ACC112 (cell line): ENCODE results near the gene WDR82.
"Not testable (repeated sequence)": the region's sequence is repeated elsewhere in the genome, so short reads cannot be mapped to it uniquely, and the experiment has no call there.

ENCODE experiments used
- H2AFZ ChIP-seq: fragments of 200-600 bp; sonication (generic); one replicate; pipeline ENCODE4 v1.6.0; 2017; ENCODE audit warnings: antibody characterized with exemption, low read length; ENCODE audit not compliant: unreplicated experiment
- H3K27ac ChIP-seq: fragments of 200-600 bp; sonication (generic); 2 replicates; pipeline ENCODE4 v1.5.1; 2014; ENCODE audit warnings: low read depth, mild to moderate bottlenecking, antibody characterized with exemption, low read length, moderate library complexity
- H3K27me3 ChIP-seq: fragments of 200-600 bp; sonication (generic); 2 replicates; pipeline ENCODE4 v1.6.1; 2014; ENCODE audit warnings: mild to moderate bottlenecking, antibody characterized with exemption, low read length, moderate library complexity, mixed read lengths; ENCODE audit not compliant: insufficient read depth
- H3K36me3 ChIP-seq: fragments of 200-600 bp; sonication (generic); 2 replicates; pipeline ENCODE4 v1.6.1; 2016; ENCODE audit warnings: mild to moderate bottlenecking, antibody characterized with exemption, low read length, moderate library complexity, mixed read lengths; ENCODE audit not compliant: insufficient read depth
- H3K4me1 ChIP-seq: fragments of 200-600 bp; sonication (generic); one replicate; pipeline ENCODE4 v1.6.1; 2016; ENCODE audit warnings: low read length, mixed read lengths; ENCODE audit not compliant: insufficient read depth, unreplicated experiment, control insufficient read depth
- H3K4me3 ChIP-seq: fragments of 200-600 bp; sonication (generic); 2 replicates; pipeline ENCODE4 v1.5.1; 2014; ENCODE audit warnings: mild to moderate bottlenecking, low read depth, low read length
- H3K79me2 ChIP-seq: fragments of 200-600 bp; sonication (generic); one replicate; pipeline ENCODE4 v1.6.0; 2016; ENCODE audit warnings: low read length; ENCODE audit not compliant: control insufficient read depth, unreplicated experiment, insufficient read depth

WDR82 gene

GRCh38 chr3:52293491-52294319 is 15.3 kb upstream of the WDR82 start:
- Histone ChIP-seq H3K4me3 (no peak overlapping the region), H3K4me1 (peaks cover 2% of the 10 kb centered on the region), H3K27ac (no peak overlapping the region), H3K36me3 (no peaks in the 10 kb centered on the region), H2AFZ (no peak overlapping the region), H3K27me3 (no peaks in the 10 kb centered on the region), H3K79me2 (no peaks in the 10 kb centered on the region)

- H3K79me2 ChIP-seq, result no peaks in the 10 kb centered on the region
- H3K36me3 ChIP-seq, result no peaks in the 10 kb centered on the region
- H2AFZ ChIP-seq, result no peak overlapping the region
- H3K27me3 ChIP-seq, result no peaks in the 10 kb centered on the region
- H3K27ac ChIP-seq, result no peak overlapping the region
- H3K4me1 ChIP-seq, result peaks cover 5% of the 10 kb centered on the region
- no peak overlapping the region for H3K4me3 ChIP-seq
These were observed 14.0 kb upstream of the WDR82 start for GRCh38 chr3:52292247-52293065.

- no peaks in the 10 kb centered on the region for H3K79me2 ChIP-seq
- no peaks in the 10 kb centered on the region for H3K27me3 ChIP-seq
- H3K4me1 ChIP-seq, result peaks cover 9% of the 10 kb centered on the region
- no peak overlapping the region for H2AFZ ChIP-seq
- no peak overlapping the region for H3K4me3 ChIP-seq
- no peaks in the 10 kb centered on the region for H3K36me3 ChIP-seq
- H3K27ac ChIP-seq, result no peak overlapping the region
These were observed 13.2 kb upstream of the WDR82 start for GRCh38 chr3:52291508-52292181.

GRCh38 chr3:52290596-52291507 is 12.4 kb upstream of the WDR82 start:
- H3K27ac ChIP-seq, result no peak overlapping the region
- H2AFZ ChIP-seq, result no peak overlapping the region
- no peaks in the 10 kb centered on the region for H3K27me3 ChIP-seq
- H3K79me2 ChIP-seq, result no peaks in the 10 kb centered on the region
- no peak overlapping the region for H3K4me3 ChIP-seq
- no peaks in the 10 kb centered on the region for H3K36me3 ChIP-seq
- H3K4me1 ChIP-seq, result peaks cover 12% of the 10 kb centered on the region

- Histone ChIP-seq H3K27ac (no peak overlapping the region), H3K79me2 (no peaks in the 10 kb centered on the region), H3K4me1 (peaks cover 12% of the 10 kb centered on the region), H3K4me3 (no peak overlapping the region), H3K27me3 (no peaks in the 10 kb centered on the region), H2AFZ (no peak overlapping the region), H3K36me3 (no peaks in the 10 kb centered on the region)
These were observed 11.5 kb upstream of the WDR82 start for GRCh38 chr3:52289747-52290595.

GRCh38 chr3:52289338-52289746 is 10.9 kb upstream of the WDR82 start:
- Histone ChIP-seq H3K4me3 (no peak overlapping the region), H3K27ac (no peak overlapping the region), H3K79me2 (no peaks in the 10 kb centered on the region), H2AFZ (no peak overlapping the region), H3K36me3 (no peaks in the 10 kb centered on the region), H3K27me3 (no peaks in the 10 kb centered on the region), H3K4me1 (peaks cover 12% of the 10 kb centered on the region)

- no peak overlapping the region for H2AFZ ChIP-seq
These were observed 10.2 kb upstream of the WDR82 start for GRCh38 chr3:52288674-52289073.

GRCh38 chr3:52286777-52287110 is 8.3 kb upstream of the WDR82 start:
- Histone ChIP-seq H3K4me1 (peaks cover 29% of the 10 kb centered on the region), H3K27me3 (no peaks in the 10 kb centered on the region), H2AFZ (peak overlapping the region; percentile 0), H3K79me2 (no peaks in the 10 kb centered on the region), H3K36me3 (no peaks in the 10 kb centered on the region), H3K4me3 (peak overlapping the region; percentile 72), H3K27ac (peak overlapping the region; percentile 84)

More at GRCh38 chr3:52288674-52289073, 10.2 kb upstream of the WDR82 start:
- Histone ChIP-seq H3K79me2 (no peaks in the 10 kb centered on the region), H3K36me3 (no peaks in the 10 kb centered on the region), H3K4me3 (peak overlapping the region; percentile 72), H3K27ac (no peak overlapping the region), H3K4me1 (peaks cover 12% of the 10 kb centered on the region), H3K27me3 (no peaks in the 10 kb centered on the region)

- peaks cover 42% of the 10 kb centered on the region for H3K4me1 ChIP-seq
- H3K79me2 ChIP-seq, H3K4me3 ChIP-seq, H2AFZ ChIP-seq, H3K36me3 ChIP-seq, H3K27me3 ChIP-seq, H3K27ac ChIP-seq: not testable (repeated sequence)
These were observed 5.6 kb upstream of the WDR82 start for GRCh38 chr3:52284051-52284450.
